Body of pancreas (tissue), 4 donors: ENCODE data around the gene HRH1.

Experiments
- POLR2A ChIP-seq, 3 donors: fragments of 450-650 bp; IDR thresholded peaks; one replicate each; pipeline ENCODE4 v1.6.1; 2016; ENCODE audit warnings: antibody characterized with exemption in 3 of 3, mild to moderate bottlenecking in 2 of 3
- TF ChIP-seq, protein P1 (sequence below), 7 experiments: fragments of 450-650 bp in 4 of 7; fragments of 200-600 bp in 3 of 7; sonication (generic) in 3 of 7; IDR thresholded peaks; one replicate each; pipeline ENCODE4 v1.5.1; 2016 to 2019; ENCODE audit warnings: antibody characterized with exemption in 7 of 7

DNA sequence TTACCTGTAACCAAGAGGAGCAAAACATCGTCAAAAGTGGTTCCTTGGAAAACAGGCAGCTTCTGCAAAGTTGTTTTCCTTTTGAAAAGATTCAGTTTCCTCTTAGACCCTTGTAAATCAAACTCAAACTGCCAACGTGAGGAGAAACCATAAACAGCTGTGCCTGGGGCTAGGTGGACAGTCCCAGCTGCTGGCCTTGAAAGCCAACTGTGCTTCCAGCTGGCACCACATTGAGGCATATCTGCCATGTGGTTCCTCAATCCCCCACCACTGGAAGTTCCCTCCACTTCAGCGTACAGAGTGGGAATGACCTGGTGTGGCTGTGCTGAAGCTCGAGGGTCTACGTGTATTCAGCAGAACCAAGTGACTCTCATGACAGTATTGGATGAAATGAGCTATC, 40.9 kb downstream of the HRH1 start:
- TF ChIP-seq, protein P1, sequence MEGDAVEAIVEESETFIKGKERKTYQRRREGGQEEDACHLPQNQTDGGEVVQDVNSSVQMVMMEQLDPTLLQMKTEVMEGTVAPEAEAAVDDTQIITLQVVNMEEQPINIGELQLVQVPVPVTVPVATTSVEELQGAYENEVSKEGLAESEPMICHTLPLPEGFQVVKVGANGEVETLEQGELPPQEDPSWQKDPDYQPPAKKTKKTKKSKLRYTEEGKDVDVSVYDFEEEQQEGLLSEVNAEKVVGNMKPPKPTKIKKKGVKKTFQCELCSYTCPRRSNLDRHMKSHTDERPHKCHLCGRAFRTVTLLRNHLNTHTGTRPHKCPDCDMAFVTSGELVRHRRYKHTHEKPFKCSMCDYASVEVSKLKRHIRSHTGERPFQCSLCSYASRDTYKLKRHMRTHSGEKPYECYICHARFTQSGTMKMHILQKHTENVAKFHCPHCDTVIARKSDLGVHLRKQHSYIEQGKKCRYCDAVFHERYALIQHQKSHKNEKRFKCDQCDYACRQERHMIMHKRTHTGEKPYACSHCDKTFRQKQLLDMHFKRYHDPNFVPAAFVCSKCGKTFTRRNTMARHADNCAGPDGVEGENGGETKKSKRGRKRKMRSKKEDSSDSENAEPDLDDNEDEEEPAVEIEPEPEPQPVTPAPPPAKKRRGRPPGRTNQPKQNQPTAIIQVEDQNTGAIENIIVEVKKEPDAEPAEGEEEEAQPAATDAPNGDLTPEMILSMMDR (IDR thresholded peaks at IDR 0.05), result no peak
- TF ChIP-seq POLR2A (IDR thresholded peaks at IDR 0.05), result no peak
